MM.1S (cell line): ENCODE results near the gene CRADD.

Experiments
- CTCF ChIP-seq: fragments of 300-600 bp; sonication (generic); IDR thresholded peaks from 2 replicates; pipeline ENCODE4 v1.5.1; 2016; ENCODE audit warnings: antibody characterized with exemption, low read length, mixed read lengths
- EZH2 ChIP-seq: fragments of 300-600 bp; sonication (generic); optimal IDR thresholded peaks from 2 replicates; pipeline ENCODE3; 2017; ENCODE audit warnings: low read depth, mild to moderate bottlenecking, antibody characterized with exemption, low read length, mixed read lengths
- EZH2phosphoT487 ChIP-seq: fragments of 300-600 bp; sonication (generic); IDR thresholded peaks from 2 replicates; pipeline ENCODE4 v1.6.1; 2018; ENCODE audit warnings: antibody characterized with exemption, low read length

DNA sequence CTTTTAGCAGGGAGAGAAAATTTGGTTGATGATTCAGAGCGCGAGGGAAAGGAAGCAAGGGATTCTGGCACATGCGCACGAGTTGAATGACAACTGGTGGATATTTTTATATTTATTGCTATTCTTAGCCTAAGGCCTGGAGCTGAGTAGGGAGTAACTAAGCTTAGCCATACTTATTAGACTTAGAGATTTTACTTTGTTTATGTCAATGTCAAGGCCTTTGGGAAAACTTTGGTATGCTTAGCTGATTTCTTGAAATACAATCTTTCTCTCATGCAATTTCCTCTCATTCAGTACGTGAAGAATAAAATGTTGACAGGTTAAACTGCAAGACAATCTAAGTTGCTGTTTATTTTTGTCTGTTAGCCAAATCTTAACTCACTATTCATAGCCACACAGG, 101.1 kb downstream of the CRADD start:
- TF ChIP-seq CTCF (no peak), EZH2 (no peak), EZH2phosphoT487 (no peak)
